IPS DF 6.9 (cell line): Measurements from ENCODE around the gene ATG2B.

Source experiments
- DNase-seq: peaks from one replicate; pipeline ENCODE4 v3.0.0-alpha.2; 2013; ENCODE audit warnings: low read depth, low spot score
- H3K27ac ChIP-seq: one replicate; pipeline ENCODE4 v1.5.1; 2013; ENCODE audit warnings: low read length, control low read depth
- H3K27me3 ChIP-seq: 2 replicates; pipeline ENCODE4 v1.6.1; 2013; ENCODE audit warnings: mild to moderate bottlenecking, low read length; ENCODE audit not compliant: control insufficient read depth, insufficient read depth
- H3K36me3 ChIP-seq: 2 replicates; pipeline ENCODE4 v1.6.1; 2013; ENCODE audit warnings: low read length; ENCODE audit not compliant: control insufficient read depth, insufficient read depth
- H3K4me1 ChIP-seq: 2 replicates; pipeline ENCODE4 v1.6.1; 2013; ENCODE audit warnings: low read length; ENCODE audit not compliant: control insufficient read depth, insufficient read depth
- H3K4me3 ChIP-seq: 2 replicates; pipeline ENCODE4 v1.5.1; 2013; ENCODE audit warnings: mild to moderate bottlenecking, low read length
- H3K9me3 ChIP-seq: 2 replicates; pipeline ENCODE4 v1.6.1; 2013; ENCODE audit warnings: low read length, inconsistent platforms; ENCODE audit not compliant: control insufficient read depth, insufficient read depth
- WGBS: extraction: QIAGEN DNeasy Blood & Tissue Kit; methylation state at CpG from one replicate; pipeline ENCODE4 v1.1.7; 2013; ENCODE audit warnings: mixed read lengths, missing lambda C conversion rate; ENCODE audit not compliant: insufficient read length, insufficient coverage; 5-methylcytosine and 5-hydroxymethylcytosine counted together

Gene ATG2B

DNA sequence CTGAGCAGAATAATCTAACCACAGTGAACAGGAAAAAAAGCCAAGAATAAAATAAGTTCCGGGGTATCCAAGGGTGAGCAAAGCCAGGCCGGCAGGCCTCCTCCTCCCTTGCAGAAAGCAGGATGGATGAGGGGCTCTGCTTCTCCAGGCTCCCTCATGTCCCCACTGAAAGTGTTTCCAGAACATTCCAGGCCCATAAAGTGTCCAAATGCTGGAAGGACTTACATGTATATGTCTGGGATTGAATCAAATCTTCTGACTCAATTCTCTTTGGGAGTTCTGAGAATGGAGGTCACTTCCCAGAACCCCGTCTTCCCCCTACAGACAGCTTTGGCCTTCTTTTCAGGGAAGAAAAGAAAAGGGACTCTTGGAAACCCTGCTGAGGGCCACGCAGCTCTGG, 132.1 kb downstream of the ATG2B start:
- Histone ChIP-seq H3K4me1 (peaks cover 2% of the 10 kb centered on the region), H3K27ac (no peak overlapping the region), H3K27me3 (no peaks in the 10 kb centered on the region), H3K9me3 (no peaks in the 10 kb centered on the region), H3K4me3 (no peak overlapping the region), H3K36me3 (no peaks in the 10 kb centered on the region)
- no CpG with 5 or more reads among the region's 4 CpGs for WGBS
- no peak for DNase-seq

DNA sequence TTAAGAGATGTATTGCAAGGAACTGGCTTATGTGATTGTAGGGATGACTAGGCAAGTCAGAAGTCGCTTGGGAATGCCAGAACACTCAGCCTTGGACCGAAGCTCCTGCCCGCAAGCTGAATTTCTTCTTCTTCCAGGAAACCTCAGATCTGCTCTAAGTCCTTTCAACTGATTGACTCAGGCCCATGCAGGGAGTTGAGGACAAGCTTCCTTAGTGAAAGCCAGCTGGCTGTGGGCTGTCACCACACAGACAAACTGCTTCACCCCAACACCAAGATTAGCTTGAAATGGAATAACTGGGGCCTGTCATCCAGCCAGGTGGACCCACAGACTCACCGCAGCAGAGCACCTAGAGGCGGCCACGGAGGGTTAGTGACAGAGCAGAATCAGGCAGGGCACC, 133.8 kb downstream of the ATG2B start:
- no peaks in the 10 kb centered on the region for H3K36me3 ChIP-seq
- H3K27ac ChIP-seq = no peak overlapping the region
- H3K27me3 ChIP-seq = no peaks in the 10 kb centered on the region
- no CpG with 5 or more reads among the region's 6 CpGs for WGBS
- no peak overlapping the region; the same call in 1 of the 2 replicates for H3K4me3 ChIP-seq
- DNase-seq = no peak
- no peaks in the 10 kb centered on the region for H3K9me3 ChIP-seq
- no peaks in the 10 kb centered on the region; the same call in 1 of the 2 replicates for H3K4me1 ChIP-seq
